Stimulated activated naive CD8-positive, alpha-beta T cell treated with anti-CD3 and anti-CD28 coated beads, Interleukin-15, Interleukin-2, amounts not matched to agents 100 U/mL and 50 U/mL, for 24 hours (primary cell): ENCODE measurements around the gene ATG101.
A peak's percentile ranks its signal among the peaks of the same experiment; 100 is the strongest.

Source experiments
- ATAC-seq: fragments of 150-1000 bp; cut with Tn5 transposase; one replicate; pipeline ENCODE4 v1.10.0; 2021
- DNase-seq: peaks from one replicate; pipeline ENCODE4 v3.0.0; 2021

Gene ATG101

GRCh38 chr12:52069327-52070184, at the start of gene ATG101:
ATG101 (plus strand) TSS chr12:52069978; CDS start chr12:52073651, 3,673 bp downstream.
- DNase-seq (peak; percentile 86), ATAC-seq (peak; percentile 96)

- peak; percentile 76 for DNase-seq
- ATAC-seq: peak; percentile 37
These were observed 49.0 kb upstream of the ATG101 start for GRCh38 chr12:52020539-52021336.

- ATAC-seq (peak; percentile 1), DNase-seq (no peak)
These were observed 47.0 kb upstream of the ATG101 start for GRCh38 chr12:52022841-52023181.

GRCh38 chr12:52023182-52023975, 46.4 kb upstream of the ATG101 start:
- peak; percentile 96 for DNase-seq
- peak; percentile 69 for ATAC-seq

- ATAC-seq (peak; percentile 14), DNase-seq (no peak)
These were observed 45.6 kb upstream of the ATG101 start for GRCh38 chr12:52023976-52024688.

GRCh38 chr12:52024845-52025230, 44.9 kb upstream of the ATG101 start:
- DNase-seq: peak; percentile 67
- ATAC-seq: peak; percentile 39

GRCh38 chr12:52026263-52026662, 43.5 kb upstream of the ATG101 start:
- ATAC-seq: no peak
- no peak for DNase-seq

GRCh38 chr12:52027085-52027843, 42.5 kb upstream of the ATG101 start:
- DNase-seq (no peak), ATAC-seq (no peak)

- ATAC-seq: no peak
- no peak for DNase-seq
These were observed 40.1 kb upstream of the ATG101 start for GRCh38 chr12:52029685-52030084.

GRCh38 chr12:52032446-52032803, 37.4 kb upstream of the ATG101 start:
- ATAC-seq: no peak

GRCh38 chr12:52032804-52033445, 36.9 kb upstream of the ATG101 start:
- DNase-seq (peak; percentile 94), ATAC-seq (peak; percentile 92)

More at GRCh38 chr12:52032446-52032803, 37.4 kb upstream of the ATG101 start:
- no peak for DNase-seq

GRCh38 chr12:52033446-52034140, 36.2 kb upstream of the ATG101 start:
- ATAC-seq: no peak
- DNase-seq: peak; percentile 30

GRCh38 chr12:52035190-52035589, 34.6 kb upstream of the ATG101 start:
- DNase-seq: no peak
- ATAC-seq: no peak

- no peak for DNase-seq
- ATAC-seq: no peak
These were observed 33.9 kb upstream of the ATG101 start for GRCh38 chr12:52035926-52036325.

- peak; percentile 63 for ATAC-seq
- peak; percentile 86 for DNase-seq
These were observed 33.1 kb upstream of the ATG101 start for GRCh38 chr12:52036587-52037171.

- no peak for ATAC-seq
- DNase-seq: peak; percentile 51
These were observed 32.4 kb upstream of the ATG101 start for GRCh38 chr12:52037248-52037861.

GRCh38 chr12:52038447-52038846, 31.3 kb upstream of the ATG101 start:
- ATAC-seq (no peak), DNase-seq (no peak)

- DNase-seq (no peak), ATAC-seq (no peak)
These were observed 28.7 kb upstream of the ATG101 start for GRCh38 chr12:52041035-52041434.

- DNase-seq: peak; percentile 67
- ATAC-seq: peak; percentile 47
These were observed 28.1 kb upstream of the ATG101 start for GRCh38 chr12:52041695-52042123.
